Gastrocnemius medialis (tissue), 4 donors: ENCODE results near the gene GLMN.

ENCODE experiments used
- POLR2A ChIP-seq, 2 donors: fragments of 450-650 bp; IDR thresholded peaks; one replicate each; pipeline ENCODE4 v1.6.1; 2017; ENCODE audit warnings: antibody characterized with exemption in 2 of 2, mild to moderate bottlenecking in 2 of 2, moderate library complexity in 2 of 2
- TF ChIP-seq, protein P1 (sequence below), 5 experiments: fragments of 450-650 bp in 3 of 5; fragments of 200-600 bp in 2 of 5; sonication (generic) in 2 of 5; IDR thresholded peaks in 4 of 5; conservative IDR thresholded peaks in 1 of 5; 1 replicate in 4 of 5; 2 replicates in 1 of 5; pipeline ENCODE4 v1.5.1; 2016 to 2019; ENCODE audit warnings: antibody characterized with exemption in 5 of 5, mild to moderate bottlenecking in 3 of 5, moderate library complexity in 3 of 5

DNA sequence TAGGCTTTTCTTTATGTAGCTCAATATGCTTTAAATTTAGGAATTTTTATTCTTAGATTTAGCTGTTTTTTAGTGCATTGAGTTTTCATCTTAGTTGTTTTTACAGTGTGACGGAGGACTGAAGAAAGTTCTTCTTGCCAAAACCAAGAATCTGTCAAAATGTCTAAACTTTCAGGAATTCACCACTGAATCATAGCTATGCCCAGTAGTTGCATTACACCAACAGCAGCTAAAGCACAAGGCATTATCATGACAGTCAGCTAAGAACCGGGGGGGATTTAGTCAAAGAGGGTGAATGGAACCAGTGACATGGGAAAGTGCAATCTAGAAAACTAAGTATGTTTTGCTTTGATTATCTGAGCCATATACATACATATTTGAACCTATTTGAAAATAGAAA lies 87.6 kb downstream of the GLMN start:
- TF ChIP-seq, protein P1, sequence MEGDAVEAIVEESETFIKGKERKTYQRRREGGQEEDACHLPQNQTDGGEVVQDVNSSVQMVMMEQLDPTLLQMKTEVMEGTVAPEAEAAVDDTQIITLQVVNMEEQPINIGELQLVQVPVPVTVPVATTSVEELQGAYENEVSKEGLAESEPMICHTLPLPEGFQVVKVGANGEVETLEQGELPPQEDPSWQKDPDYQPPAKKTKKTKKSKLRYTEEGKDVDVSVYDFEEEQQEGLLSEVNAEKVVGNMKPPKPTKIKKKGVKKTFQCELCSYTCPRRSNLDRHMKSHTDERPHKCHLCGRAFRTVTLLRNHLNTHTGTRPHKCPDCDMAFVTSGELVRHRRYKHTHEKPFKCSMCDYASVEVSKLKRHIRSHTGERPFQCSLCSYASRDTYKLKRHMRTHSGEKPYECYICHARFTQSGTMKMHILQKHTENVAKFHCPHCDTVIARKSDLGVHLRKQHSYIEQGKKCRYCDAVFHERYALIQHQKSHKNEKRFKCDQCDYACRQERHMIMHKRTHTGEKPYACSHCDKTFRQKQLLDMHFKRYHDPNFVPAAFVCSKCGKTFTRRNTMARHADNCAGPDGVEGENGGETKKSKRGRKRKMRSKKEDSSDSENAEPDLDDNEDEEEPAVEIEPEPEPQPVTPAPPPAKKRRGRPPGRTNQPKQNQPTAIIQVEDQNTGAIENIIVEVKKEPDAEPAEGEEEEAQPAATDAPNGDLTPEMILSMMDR (IDR thresholded peaks at IDR 0.05 in 4 of 5, conservative IDR thresholded peaks at IDR 0.05 in 1 of 5): no peak
- TF ChIP-seq POLR2A (IDR thresholded peaks at IDR 0.05): no peak
